B cell (primary cell): Measurements from ENCODE around the gene THSD7B. TPM values are rescaled to one million over a fixed set of nuclear protein-coding genes. Genes with fewer than 3 reads are reported as not detected.

Source experiments
- ATAC-seq: fragments of 200-7000 bp; cut with Tn5 transposase; one replicate; pipeline ENCODE4 v1.10.0; 2021; ENCODE audit warnings: low read depth, mild to moderate bottlenecking, moderate number of reproducible peaks, moderate library complexity
- CTCF ChIA-PET: fragments of 350-600 bp; sonication (Branson Sonifier 250); formaldehyde crosslinking; loops from one replicate; lab custom pipeline; 2021; ENCODE audit warnings: antibody characterized with exemption, inconsistent platforms; lab: Charles Lee
- POLR2A ChIA-PET: fragments of 350-600 bp; sonication (Branson Sonifier 250); formaldehyde crosslinking; loops from one replicate; lab custom pipeline; 2021; ENCODE audit warnings: antibody characterized with exemption; lab: Charles Lee
- DNase-seq: peaks from one replicate; pipeline ENCODE4 v3.0.0; 2013
- H2AFZ ChIP-seq: 2 replicates; pipeline ENCODE4 v1.6.1; 2012; ENCODE audit warnings: mild to moderate bottlenecking, low read depth, low read length; ENCODE audit not compliant: insufficient read depth, poor library complexity, severe bottlenecking
- H3K27ac ChIP-seq, 2 donors: 1 replicate in 1 of 2; 2 replicates in 1 of 2; pipeline ENCODE4 v1.5.1; 2012 to 2013; ENCODE audit warnings: low read length in 2 of 2, mild to moderate bottlenecking in 2 of 2, moderate library complexity in 1 of 2
- H3K27me3 ChIP-seq, 4 experiments: fragments of 200-600 bp in 1 of 4; sonication (generic) in 1 of 4; replicated peaks in 1 of 4; 1 replicate in 2 of 4; 2 replicates in 2 of 4; pipeline versions ENCODE4 v1.6.1 to v1.7.0; 2013 to 2016; ENCODE audit warnings: low read length in 3 of 4, mild to moderate bottlenecking in 2 of 4, mixed read lengths in 1 of 4, moderate library complexity in 1 of 4; ENCODE audit not compliant: insufficient read depth in 4 of 4, control insufficient read depth in 3 of 4; ENCODE audit errors: control extremely low read depth in 1 of 4
- H3K36me3 ChIP-seq, 2 experiments: replicated peaks in 1 of 2; 1 replicate in 1 of 2; 2 replicates in 1 of 2; pipeline versions ENCODE4 v1.6.1 to v1.7.1; 2013; ENCODE audit warnings: low read length in 1 of 2; ENCODE audit not compliant: insufficient read depth in 2 of 2, control insufficient read depth in 1 of 2; ENCODE audit errors: control extremely low read depth in 1 of 2, extremely low read depth in 1 of 2
- H3K4me1 ChIP-seq, 2 donors: fragments of 200-600 bp in 1 of 2; sonication (generic) in 1 of 2; 1 replicate in 1 of 2; 2 replicates in 1 of 2; pipeline versions ENCODE4 v1.5.1 to v1.6.1; 2013 to 2017; ENCODE audit warnings: low read length in 2 of 2; ENCODE audit not compliant: control insufficient read depth in 2 of 2, insufficient read depth in 2 of 2
- H3K4me2 ChIP-seq: replicated peaks from 2 replicates; pipeline ENCODE3; 2012; ENCODE audit warnings: mild to moderate bottlenecking, low read depth, low read length; ENCODE audit not compliant: poor library complexity, severe bottlenecking
- H3K4me3 ChIP-seq, 5 experiments: fragments of 200-600 bp in 1 of 5; sonication (generic) in 1 of 5; 1 replicate in 3 of 5; 2 replicates in 2 of 5; pipeline versions ENCODE4 v1.5.1 to v1.7.0; 2011 to 2016; ENCODE audit warnings: low read length in 4 of 5, mild to moderate bottlenecking in 4 of 5, low read depth in 2 of 5, control low read depth in 1 of 5, moderate library complexity in 1 of 5; ENCODE audit not compliant: insufficient read depth in 1 of 5; ENCODE audit errors: control extremely low read depth in 1 of 5, extremely low read depth in 1 of 5
- H3K79me2 ChIP-seq: fragments of 200-600 bp; sonication (generic); one replicate; pipeline ENCODE4 v1.6.0; 2016; ENCODE audit warnings: low read length; ENCODE audit not compliant: control insufficient read depth, insufficient read depth
- H3K9ac ChIP-seq: fragments of 200-600 bp; sonication (generic); 2 replicates; pipeline ENCODE4 v1.6.1; 2017; ENCODE audit warnings: mild to moderate bottlenecking, low read length, moderate library complexity
- H3K9me3 ChIP-seq, 3 donors: one replicate each; pipeline versions ENCODE4 v1.6.1 to v1.7.1; 2013; ENCODE audit warnings: low read length in 2 of 3; ENCODE audit not compliant: control insufficient read depth in 2 of 3, insufficient read depth in 1 of 3; ENCODE audit errors: control extremely low read depth in 1 of 3
- H4K20me1 ChIP-seq: 2 replicates; pipeline ENCODE4 v1.6.0; 2012; ENCODE audit warnings: mild to moderate bottlenecking, low read length; ENCODE audit not compliant: insufficient read depth, control insufficient read depth, poor library complexity, severe bottlenecking
- H3K27ac Mint-ChIP-seq: one replicate; pipeline ENCODE4 v1.8.0; 2021; ENCODE audit warnings: mixed read lengths
- H3K27me3 Mint-ChIP-seq: one replicate; pipeline ENCODE4 v1.8.0; 2021; ENCODE audit warnings: mixed read lengths
- H3K4me1 Mint-ChIP-seq: one replicate; pipeline ENCODE4 v1.8.0; 2021; ENCODE audit warnings: mixed read lengths
- H3K4me3 Mint-ChIP-seq: one replicate; pipeline ENCODE4 v1.8.0; 2021; ENCODE audit warnings: mixed read lengths
- H3K9me3 Mint-ChIP-seq: one replicate; pipeline ENCODE4 v1.8.0; 2022; ENCODE audit warnings: mixed read lengths; ENCODE audit not compliant: insufficient read depth
- EZH2 ChIP-seq: IDR thresholded peaks from 2 replicates; pipeline ENCODE4 v1.6.1; 2012; ENCODE audit warnings: borderline replicate concordance, low read depth, mild to moderate bottlenecking, moderate library complexity, low read length; ENCODE audit not compliant: insufficient read depth, poor library complexity, severe bottlenecking
- WGBS: methylation state at CpG from one replicate; pipeline ENCODE4 v1.1.5; 2013; ENCODE audit warnings: missing lambda C conversion rate; ENCODE audit not compliant: insufficient coverage; 5-methylcytosine and 5-hydroxymethylcytosine counted together
- intact Hi-C: fragments of 100-400 bp; cut with micrococcal nuclease; formaldehyde crosslinking; loops from one replicate; pipeline ENCODE4 v1.10.0; 2022
- polyA plus RNA-seq: library from polyadenylated mRNA; depleted of rRNA; stranded (reverse); fragments of >200 nt; gene quantifications from 2 replicates; pipeline ENCODE4 v1.2.3, GENCODE V29; 2012
- total RNA-seq, 2 donors: library from RNA; stranded (reverse); fragments of 120-200 nt in 1 of 2; gene quantifications; 1 replicate in 1 of 2; 2 replicates in 1 of 2; pipeline versions ENCODE4 v1.2.3 to v1.2.4, GENCODE V29; 2013 to 2022
- TF ChIP-seq, protein P1 (sequence below): fragments of 200-600 bp; IDR thresholded peaks from one replicate; pipeline ENCODE4 v1.8.0; 2022; ENCODE audit warnings: antibody characterized with exemption, mild to moderate bottlenecking

THSD7B gene
- total and polyA plus RNA-seq, 2 donors (not counting 1 experiment from before 2014, with no cell fraction given), result 0.76 TPM; not detected in 1

DNA sequence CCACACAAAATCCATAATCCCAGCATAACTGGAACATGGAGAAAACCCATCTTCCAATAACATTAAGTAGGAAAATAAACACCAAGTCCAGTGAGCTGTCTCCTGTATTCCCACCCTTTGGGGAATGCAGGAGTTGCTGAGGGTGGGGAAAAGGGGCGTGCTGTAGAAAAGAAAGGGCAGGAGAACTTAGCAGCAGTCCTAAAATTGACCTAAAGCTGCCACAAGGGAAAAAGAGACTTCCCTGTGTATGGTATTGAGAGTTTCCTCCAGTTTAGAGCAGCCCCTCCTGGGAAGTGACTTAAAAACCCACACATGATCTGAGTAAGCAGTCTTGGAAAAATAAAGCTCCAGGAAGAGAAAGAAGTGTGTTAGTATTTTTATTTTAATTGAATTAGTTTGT is 428.8 kb downstream of the THSD7B start:
- Histone ChIP-seq H3K4me3 (no peak overlapping the region), H3K4me1 (no peaks in the 10 kb centered on the region), H3K9ac (no peak overlapping the region), H3K36me3 (no peaks in the 10 kb centered on the region), H3K27me3 (no peaks in the 10 kb centered on the region), H3K9me3 (peaks cover 0 to 3% (median 0%) of the 10 kb centered on the region in 3 donors), H3K27ac (no peak overlapping the region), H3K79me2 (no peaks in the 10 kb centered on the region), H2AFZ (no peak overlapping the region), H4K20me1 (no peaks in the 10 kb centered on the region), H3K4me2 (no peak overlapping the region)
- ChIA-PET POLR2A (no interaction called here), CTCF (no interaction called here)
- Mint-ChIP-seq H3K9me3 (no peaks in the 10 kb centered on the region), H3K4me1 (no peaks in the 10 kb centered on the region), H3K27me3 (no peaks in the 10 kb centered on the region), H3K4me3 (no peak overlapping the region), H3K27ac (no peak overlapping the region)
- no peak for DNase-seq
- no peak for TF ChIP-seq EZH2
- TF ChIP-seq, protein P1, sequence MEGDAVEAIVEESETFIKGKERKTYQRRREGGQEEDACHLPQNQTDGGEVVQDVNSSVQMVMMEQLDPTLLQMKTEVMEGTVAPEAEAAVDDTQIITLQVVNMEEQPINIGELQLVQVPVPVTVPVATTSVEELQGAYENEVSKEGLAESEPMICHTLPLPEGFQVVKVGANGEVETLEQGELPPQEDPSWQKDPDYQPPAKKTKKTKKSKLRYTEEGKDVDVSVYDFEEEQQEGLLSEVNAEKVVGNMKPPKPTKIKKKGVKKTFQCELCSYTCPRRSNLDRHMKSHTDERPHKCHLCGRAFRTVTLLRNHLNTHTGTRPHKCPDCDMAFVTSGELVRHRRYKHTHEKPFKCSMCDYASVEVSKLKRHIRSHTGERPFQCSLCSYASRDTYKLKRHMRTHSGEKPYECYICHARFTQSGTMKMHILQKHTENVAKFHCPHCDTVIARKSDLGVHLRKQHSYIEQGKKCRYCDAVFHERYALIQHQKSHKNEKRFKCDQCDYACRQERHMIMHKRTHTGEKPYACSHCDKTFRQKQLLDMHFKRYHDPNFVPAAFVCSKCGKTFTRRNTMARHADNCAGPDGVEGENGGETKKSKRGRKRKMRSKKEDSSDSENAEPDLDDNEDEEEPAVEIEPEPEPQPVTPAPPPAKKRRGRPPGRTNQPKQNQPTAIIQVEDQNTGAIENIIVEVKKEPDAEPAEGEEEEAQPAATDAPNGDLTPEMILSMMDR, result no peak
- no CpG with 5 or more reads among the region's 1 CpG for WGBS
- ATAC-seq, result no peak
- intact Hi-C loops, result no loop called here

GRCh38 chr2:137199751-137200150 is 434.4 kb downstream of the THSD7B start:
- no peak for DNase-seq
- no peaks in the 10 kb centered on the region for H3K27me3 ChIP-seq
- no peak overlapping the region for H3K27ac Mint-ChIP-seq
- ChIA-PET CTCF (no interaction called here), POLR2A (no interaction called here)
- no peaks in the 10 kb centered on the region for H3K36me3 ChIP-seq
- intact Hi-C loops, result no loop called here
- no peak overlapping the region for H3K9ac ChIP-seq
- H3K27me3 Mint-ChIP-seq, result no peaks in the 10 kb centered on the region
- H3K79me2 ChIP-seq, result no peaks in the 10 kb centered on the region
- no peaks in the 10 kb centered on the region for H3K9me3 Mint-ChIP-seq
- ATAC-seq, result no peak
- no peaks in the 10 kb centered on the region for H4K20me1 ChIP-seq
- H3K4me1 Mint-ChIP-seq, result no peaks in the 10 kb centered on the region
- no peak overlapping the region for H3K27ac ChIP-seq
- no peak overlapping the region for H2AFZ ChIP-seq
- WGBS, result no CpG with 5 or more reads among the region's 1 CpG
- TF ChIP-seq, protein P1, result no peak
- TF ChIP-seq EZH2, result no peak
- no peaks in the 10 kb centered on the region for H3K4me1 ChIP-seq
- H3K4me3 ChIP-seq, result no peak overlapping the region
- no peaks in the 10 kb centered on the region for H3K9me3 ChIP-seq
- H3K4me3 Mint-ChIP-seq, result no peak overlapping the region
- no peak overlapping the region for H3K4me2 ChIP-seq
